ENCODE results near the gene FHIP2A.

- TF ChIP-seq CTCF (IDR thresholded peaks at IDR 0.05) (no peak), POLR2A (IDR thresholded peaks at IDR 0.05) (no peak)
Observed at GRCh38 chr10:114780577-114781184, 40.9 kb upstream of the FHIP2A start.

Measured in testis (tissue), 2 donors.